HL-60 (cell line): ENCODE measurements around the gene FAM200B.

ENCODE experiments used
- GABPA ChIP-seq: IDR thresholded peaks from 2 replicates; pipeline ENCODE4 v1.6.1; 2012; ENCODE audit warnings: low read depth
- POLR2AphosphoS5 ChIP-seq: IDR thresholded peaks from 2 replicates; pipeline ENCODE4 v1.6.1; 2012; ENCODE audit warnings: low read depth
- REST ChIP-seq: IDR thresholded peaks from 2 replicates; pipeline ENCODE4 v1.6.1; 2012; ENCODE audit warnings: low read depth; ENCODE audit not compliant: insufficient replicate concordance
- TF ChIP-seq, protein P1 (sequence below): IDR thresholded peaks from one replicate; pipeline ENCODE4 v1.5.1; 2011; ENCODE audit warnings: low read length, control low read depth, inconsistent platforms; ENCODE audit not compliant: insufficient read depth

DNA sequence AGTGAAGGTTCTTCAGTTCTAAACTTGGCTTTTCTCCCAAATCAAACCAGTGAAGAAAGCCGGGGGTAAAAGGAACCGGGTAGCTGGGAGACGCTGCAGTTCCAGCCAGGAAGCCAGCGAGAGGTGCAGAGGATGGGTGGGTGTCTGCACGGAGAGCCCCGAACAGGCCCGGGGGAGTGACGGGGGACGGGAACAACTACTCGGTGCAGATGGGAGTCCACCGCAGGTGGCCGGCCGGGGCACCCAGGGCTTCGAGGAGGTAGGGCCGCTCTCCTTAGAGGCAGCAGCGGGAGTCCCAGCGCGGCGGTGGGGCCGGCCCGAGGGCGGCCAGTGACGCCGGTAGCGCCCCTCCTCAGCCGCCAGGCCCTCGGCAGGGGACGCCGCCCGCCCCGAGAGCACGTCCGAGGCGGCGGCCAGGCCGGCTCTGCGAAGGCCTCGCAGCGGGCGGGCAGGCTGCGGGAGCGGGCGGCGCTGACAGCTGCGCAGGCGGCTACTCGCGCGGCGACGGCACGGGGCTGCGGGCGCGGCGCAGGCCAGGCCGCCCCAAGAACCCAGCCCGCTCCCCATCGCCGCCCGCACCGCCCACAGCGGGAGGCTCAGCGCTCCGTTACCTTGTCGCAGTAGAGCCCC, 26.9 kb upstream of the FAM200B start:
- TF ChIP-seq, protein P1, sequence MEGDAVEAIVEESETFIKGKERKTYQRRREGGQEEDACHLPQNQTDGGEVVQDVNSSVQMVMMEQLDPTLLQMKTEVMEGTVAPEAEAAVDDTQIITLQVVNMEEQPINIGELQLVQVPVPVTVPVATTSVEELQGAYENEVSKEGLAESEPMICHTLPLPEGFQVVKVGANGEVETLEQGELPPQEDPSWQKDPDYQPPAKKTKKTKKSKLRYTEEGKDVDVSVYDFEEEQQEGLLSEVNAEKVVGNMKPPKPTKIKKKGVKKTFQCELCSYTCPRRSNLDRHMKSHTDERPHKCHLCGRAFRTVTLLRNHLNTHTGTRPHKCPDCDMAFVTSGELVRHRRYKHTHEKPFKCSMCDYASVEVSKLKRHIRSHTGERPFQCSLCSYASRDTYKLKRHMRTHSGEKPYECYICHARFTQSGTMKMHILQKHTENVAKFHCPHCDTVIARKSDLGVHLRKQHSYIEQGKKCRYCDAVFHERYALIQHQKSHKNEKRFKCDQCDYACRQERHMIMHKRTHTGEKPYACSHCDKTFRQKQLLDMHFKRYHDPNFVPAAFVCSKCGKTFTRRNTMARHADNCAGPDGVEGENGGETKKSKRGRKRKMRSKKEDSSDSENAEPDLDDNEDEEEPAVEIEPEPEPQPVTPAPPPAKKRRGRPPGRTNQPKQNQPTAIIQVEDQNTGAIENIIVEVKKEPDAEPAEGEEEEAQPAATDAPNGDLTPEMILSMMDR, result no peak
- no peak for TF ChIP-seq GABPA
- TF ChIP-seq POLR2AphosphoS5, result no peak
- no peak for TF ChIP-seq REST
